ENCODE measurements around the gene SCD. TPM values are rescaled to one million over a fixed set of nuclear protein-coding genes. Genes with fewer than 3 reads are reported as not detected.

Gene SCD
- total RNA-seq, 2 experiments from 2014 or later: 212 to 220 TPM

GRCh38 chr10:100401631-100402328, 54.7 kb downstream of the SCD start:
- ATAC-seq (ENCODE audit: low read depth): no peak
- no peaks in the 10 kb centered on the region for H3K9me3 Mint-ChIP-seq

DNA sequence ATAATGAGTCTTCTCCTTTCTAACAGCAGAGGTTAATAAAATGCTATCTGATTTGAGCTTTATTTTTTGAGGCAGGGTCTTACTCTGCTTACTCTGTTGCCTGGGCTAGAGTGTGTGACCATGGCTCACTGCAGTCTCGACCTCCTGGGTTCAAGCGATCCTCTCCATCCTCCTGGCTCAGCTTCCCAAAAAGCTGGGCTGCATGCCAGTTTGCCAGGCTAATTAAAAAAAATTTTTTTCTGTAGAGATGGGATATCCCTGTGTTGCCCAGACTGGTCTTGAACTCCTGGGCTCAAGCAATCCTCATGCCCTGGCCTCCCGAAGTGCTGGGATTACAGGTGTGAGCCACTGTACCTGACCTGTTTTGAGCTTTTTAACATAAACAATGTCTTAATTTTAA, 56.7 kb downstream of the SCD start:
- Mint-ChIP-seq H3K4me1 (no peaks in the 10 kb centered on the region), H3K27me3 (peaks cover 5% of the 10 kb centered on the region), H3K36me3 (peaks cover 3% of the 10 kb centered on the region), H3K4me3 (no peak overlapping the region), H3K9me3 (peaks cover 1% of the 10 kb centered on the region), H3K27ac (no peak overlapping the region)
- no peak for ATAC-seq (ENCODE audit: low read depth)
- POLR2A ChIA-PET: no interaction called here
- no peak for DNase-seq

More at GRCh38 chr10:100401631-100402328, 54.7 kb downstream of the SCD start:
- DNase-seq: no peak
- H3K27ac Mint-ChIP-seq: no peak overlapping the region
- H3K36me3 Mint-ChIP-seq: peaks cover 3% of the 10 kb centered on the region
- no peak overlapping the region for H3K4me3 Mint-ChIP-seq
- no peaks in the 10 kb centered on the region for H3K27me3 Mint-ChIP-seq
- no peaks in the 10 kb centered on the region for H3K4me1 Mint-ChIP-seq
- POLR2A ChIA-PET: no interaction called here

- no peak for DNase-seq
- Mint-ChIP-seq H3K27me3 (peaks cover 12% of the 10 kb centered on the region), H3K36me3 (peaks cover 1% of the 10 kb centered on the region), H3K9me3 (no peaks in the 10 kb centered on the region), H3K4me3 (no peak overlapping the region), H3K27ac (no peak overlapping the region), H3K4me1 (peaks cover 2% of the 10 kb centered on the region)
- no peak for ATAC-seq (ENCODE audit: low read depth)
- POLR2A ChIA-PET: no interaction called here
Observed at GRCh38 chr10:100413173-100413572, 66.1 kb downstream of the SCD start.

Other genes with a start within 250 kb of the SCD start
- 10 to 100 TPM; 14.9 to 16.2 TPM for gene ERLIN1, start 161.2 kb upstream of the SCD start, total RNA-seq
- gene CHUK, start 117.6 kb upstream of the SCD start, total RNA-seq: 10 to 100 TPM; 19.5 to 21.9 TPM
- gene CWF19L1, start 79.6 kb upstream of the SCD start, total RNA-seq: 10 to 100 TPM; 39.0 to 39.7 TPM
- 10 to 100 TPM; 47.3 to 50.6 TPM for gene BLOC1S2, start 60.6 kb upstream of the SCD start, total RNA-seq
- gene PKD2L1, start 17.0 kb upstream of the SCD start, total RNA-seq: not detected
- under 1 TPM; 0.54 to 0.91 TPM for gene WNT8B, start 115.8 kb downstream of the SCD start, total RNA-seq
- 100 to 1,000 TPM; 156 to 168 TPM for gene SEC31B, start 172.6 kb downstream of the SCD start, total RNA-seq
- 100 to 1,000 TPM; 245 to 269 TPM for gene NDUFB8, start 182.6 kb downstream of the SCD start, total RNA-seq
- gene HIF1AN, start 188.7 kb downstream of the SCD start, total RNA-seq: 10 to 100 TPM; 52.3 to 56.4 TPM